GM12873 (cell line): ENCODE results near the gene TMC2.

Experiments
- CTCF ChIP-seq: IDR thresholded peaks from 2 replicates; pipeline ENCODE4 v1.5.1; 2012; ENCODE audit warnings: low read depth, mild to moderate bottlenecking, moderate library complexity, low read length, control low read depth; ENCODE audit not compliant: insufficient read depth; ENCODE audit errors: missing control alignments

The TMC2 gene

GRCh38 chr20:2643708-2644107, 107.3 kb downstream of the TMC2 start:
- no peak for TF ChIP-seq CTCF

GRCh38 chr20:2651772-2652723, 115.7 kb downstream of the TMC2 start, which contains the start of gene NOP56:
Gene NOP56 (plus strand): TSS chr20:2652632. CDS start chr20:2652661, 29 bp downstream.
- no peak for TF ChIP-seq CTCF

- TF ChIP-seq CTCF: no peak
These were observed 116.6 kb downstream of the TMC2 start for GRCh38 chr20:2652724-2653555.

- TF ChIP-seq CTCF: no peak
These were observed 117.4 kb downstream of the TMC2 start for GRCh38 chr20:2653556-2654383.

- no peak for TF ChIP-seq CTCF
These were observed 118.0 kb downstream of the TMC2 start for GRCh38 chr20:2654384-2654822.

- TF ChIP-seq CTCF: no peak
These were observed 118.5 kb downstream of the TMC2 start for GRCh38 chr20:2654831-2655230.
